Prostate gland (tissue), 2 donors: ENCODE results near the gene SLC44A5. TPM values are rescaled to one million over a fixed set of nuclear protein-coding genes. Genes with fewer than 3 reads are reported as not detected.

Experiments used
- DNase-seq: peaks from one replicate; pipeline ENCODE4 v3.0.0-alpha.2; 2019; ENCODE audit warnings: low spot score
- H3K27ac ChIP-seq, 2 donors: fragments of 200-600 bp; sonication (generic); 2 replicates each; pipeline ENCODE4 v1.5.1; 2017 to 2019
- H3K27me3 ChIP-seq: fragments of 200-600 bp; sonication (generic); replicated peaks from 2 replicates; pipeline ENCODE4 v1.5.1; 2019; ENCODE audit not compliant: insufficient read depth
- H3K36me3 ChIP-seq, 2 donors: fragments of 200-600 bp; sonication (generic); 1 replicate in 1 of 2; 2 replicates in 1 of 2; pipeline versions ENCODE4 v1.5.1 to v1.8.1; 2017 to 2019
- H3K4me1 ChIP-seq: fragments of 200-600 bp; sonication (generic); replicated peaks from 2 replicates; pipeline ENCODE4 v1.5.1; 2019
- H3K4me3 ChIP-seq, 2 donors: fragments of 200-600 bp; sonication (generic); 2 replicates each; pipeline ENCODE4 v1.5.1; 2017 to 2019
- H3K9me3 ChIP-seq: fragments of 200-600 bp; sonication (generic); 2 replicates; pipeline ENCODE4 v1.5.1; 2017
- CTCF ChIP-seq, 4 experiments: fragments of 200-600 bp in 2 of 4; fragments of 450-650 bp in 2 of 4; sonication (generic) in 2 of 4; IDR thresholded peaks; 1 replicate in 3 of 4; 2 replicates in 1 of 4; pipeline ENCODE4 v1.5.1; 2016 to 2019; ENCODE audit warnings: antibody characterized with exemption in 4 of 4, mild to moderate bottlenecking in 2 of 4, moderate library complexity in 2 of 4
- POLR2A ChIP-seq: fragments of 450-650 bp; IDR thresholded peaks from one replicate; pipeline ENCODE4 v1.6.1; 2016; ENCODE audit warnings: antibody characterized with exemption, mild to moderate bottlenecking
- POLR2AphosphoS5 ChIP-seq: sonication (generic); formaldehyde crosslinking; IDR thresholded peaks from one replicate; pipeline ENCODE4 v1.6.1; 2017; ENCODE audit warnings: antibody characterized with exemption
- WGBS: methylation state at CpG from one replicate; pipeline ENCODE4 v1.1.5; 2018; 5-methylcytosine and 5-hydroxymethylcytosine counted together
- intact Hi-C: fragments of 100-400 bp; cut with DNase I; formaldehyde crosslinking; loops from one replicate; pipeline ENCODE4 v1.14.2; 2022
- total RNA-seq, 2 donors: library from RNA; depleted of rRNA; stranded (reverse); fragments of >200 nt; gene quantifications; one replicate each; pipeline ENCODE4 v1.1.0, GENCODE V29; 2016

Gene SLC44A5
- total RNA-seq, 2 donors from 2014 or later, result 0.57 to 3.3 TPM

- 79% methylated on average over 5 of the region's 5 CpGs for WGBS
- intact Hi-C loops, result no loop called here
- no peak overlapping the region for H3K27ac ChIP-seq
- DNase-seq, result no peak
- TF ChIP-seq CTCF (IDR thresholded peaks at IDR 0.05) (no peak), POLR2AphosphoS5 (no peak), POLR2A (no peak)
- no peaks in the 10 kb centered on the region for H3K9me3 ChIP-seq
- no peaks in the 10 kb centered on the region for H3K4me1 ChIP-seq
- H3K4me3 ChIP-seq, result no peak overlapping the region
- no peaks in the 10 kb centered on the region for H3K36me3 ChIP-seq
- no peaks in the 10 kb centered on the region for H3K27me3 ChIP-seq
These were observed 67.9 kb downstream of the SLC44A5 start for GRCh38 chr1:75542818-75543570.

GRCh38 chr1:75539230-75540116, 71.4 kb downstream of the SLC44A5 start:
- Histone ChIP-seq H3K9me3 (no peaks in the 10 kb centered on the region), H3K4me1 (no peaks in the 10 kb centered on the region), H3K27ac (no peak overlapping the region), H3K27me3 (no peaks in the 10 kb centered on the region), H3K36me3 (no peaks in the 10 kb centered on the region), H3K4me3 (no peak overlapping the region)
- 40% methylated on average over 6 of the region's 6 CpGs for WGBS
- DNase-seq, result no peak
- TF ChIP-seq POLR2A, result no peak
- TF ChIP-seq POLR2AphosphoS5, result no peak
- no peak for TF ChIP-seq CTCF (IDR thresholded peaks at IDR 0.05)
- intact Hi-C loops, result no loop called here

GRCh38 chr1:75533085-75533484, 77.8 kb downstream of the SLC44A5 start:
- H3K9me3 ChIP-seq, result no peaks in the 10 kb centered on the region
- no peak for TF ChIP-seq CTCF (IDR thresholded peaks at IDR 0.05)
- TF ChIP-seq POLR2AphosphoS5, result no peak
- no peak for TF ChIP-seq POLR2A
- WGBS, result 62% methylated on average over 2 of the region's 2 CpGs
- H3K27ac ChIP-seq, result no peak overlapping the region
- H3K36me3 ChIP-seq, result no peaks in the 10 kb centered on the region
- no peak for DNase-seq
- intact Hi-C loops, result no loop called here
- H3K4me1 ChIP-seq, result no peaks in the 10 kb centered on the region
- no peak overlapping the region for H3K4me3 ChIP-seq
- H3K27me3 ChIP-seq, result no peaks in the 10 kb centered on the region

GRCh38 chr1:75531570-75531969, 79.3 kb downstream of the SLC44A5 start:
- TF ChIP-seq CTCF (IDR thresholded peaks at IDR 0.05), result no peak
- TF ChIP-seq POLR2A, result no peak
- TF ChIP-seq POLR2AphosphoS5, result no peak
- Histone ChIP-seq H3K27me3 (no peaks in the 10 kb centered on the region), H3K4me1 (no peaks in the 10 kb centered on the region), H3K9me3 (no peaks in the 10 kb centered on the region), H3K4me3 (no peak overlapping the region), H3K36me3 (no peaks in the 10 kb centered on the region), H3K27ac (no peak overlapping the region)
- WGBS, result 80% methylated on average over 2 of the region's 2 CpGs
- no peak for DNase-seq
- intact Hi-C loops, result no loop called here
